B cell (primary cell): ENCODE data around the gene CAMK1D. TPM values are rescaled to one million over a fixed set of nuclear protein-coding genes. Genes with fewer than 3 reads are reported as not detected.
A peak's percentile ranks its signal among the peaks of the same experiment; 100 is the strongest.

Experiments used
- ATAC-seq: fragments of 200-7000 bp; cut with Tn5 transposase; one replicate; pipeline ENCODE4 v1.10.0; 2021; ENCODE audit warnings: low read depth, mild to moderate bottlenecking, moderate number of reproducible peaks, moderate library complexity
- CTCF ChIA-PET: fragments of 350-600 bp; sonication (Branson Sonifier 250); formaldehyde crosslinking; loops from one replicate; lab custom pipeline; 2021; ENCODE audit warnings: antibody characterized with exemption, inconsistent platforms; lab: Charles Lee
- POLR2A ChIA-PET: fragments of 350-600 bp; sonication (Branson Sonifier 250); formaldehyde crosslinking; loops from one replicate; lab custom pipeline; 2021; ENCODE audit warnings: antibody characterized with exemption; lab: Charles Lee
- DNase-seq: peaks from one replicate; pipeline ENCODE4 v3.0.0; 2013
- H2AFZ ChIP-seq: 2 replicates; pipeline ENCODE4 v1.6.1; 2012; ENCODE audit warnings: mild to moderate bottlenecking, low read depth, low read length; ENCODE audit not compliant: insufficient read depth, poor library complexity, severe bottlenecking
- H3K27ac ChIP-seq, 2 donors: 1 replicate in 1 of 2; 2 replicates in 1 of 2; pipeline ENCODE4 v1.5.1; 2012 to 2013; ENCODE audit warnings: low read length in 2 of 2, mild to moderate bottlenecking in 2 of 2, moderate library complexity in 1 of 2
- H3K27me3 ChIP-seq, 4 experiments: fragments of 200-600 bp in 1 of 4; sonication (generic) in 1 of 4; replicated peaks in 1 of 4; 1 replicate in 2 of 4; 2 replicates in 2 of 4; pipeline versions ENCODE4 v1.6.1 to v1.7.0; 2013 to 2016; ENCODE audit warnings: low read length in 3 of 4, mild to moderate bottlenecking in 2 of 4, mixed read lengths in 1 of 4, moderate library complexity in 1 of 4; ENCODE audit not compliant: insufficient read depth in 4 of 4, control insufficient read depth in 3 of 4; ENCODE audit errors: control extremely low read depth in 1 of 4
- H3K36me3 ChIP-seq, 2 experiments: replicated peaks in 1 of 2; 1 replicate in 1 of 2; 2 replicates in 1 of 2; pipeline versions ENCODE4 v1.6.1 to v1.7.1; 2013; ENCODE audit warnings: low read length in 1 of 2; ENCODE audit not compliant: insufficient read depth in 2 of 2, control insufficient read depth in 1 of 2; ENCODE audit errors: control extremely low read depth in 1 of 2, extremely low read depth in 1 of 2
- H3K4me1 ChIP-seq, 2 donors: fragments of 200-600 bp in 1 of 2; sonication (generic) in 1 of 2; 1 replicate in 1 of 2; 2 replicates in 1 of 2; pipeline versions ENCODE4 v1.5.1 to v1.6.1; 2013 to 2017; ENCODE audit warnings: low read length in 2 of 2; ENCODE audit not compliant: control insufficient read depth in 2 of 2, insufficient read depth in 2 of 2
- H3K4me2 ChIP-seq: replicated peaks from 2 replicates; pipeline ENCODE3; 2012; ENCODE audit warnings: mild to moderate bottlenecking, low read depth, low read length; ENCODE audit not compliant: poor library complexity, severe bottlenecking
- H3K4me3 ChIP-seq, 5 experiments: fragments of 200-600 bp in 1 of 5; sonication (generic) in 1 of 5; 1 replicate in 3 of 5; 2 replicates in 2 of 5; pipeline versions ENCODE4 v1.5.1 to v1.7.0; 2011 to 2016; ENCODE audit warnings: low read length in 4 of 5, mild to moderate bottlenecking in 4 of 5, low read depth in 2 of 5, control low read depth in 1 of 5, moderate library complexity in 1 of 5; ENCODE audit not compliant: insufficient read depth in 1 of 5; ENCODE audit errors: control extremely low read depth in 1 of 5, extremely low read depth in 1 of 5
- H3K79me2 ChIP-seq: fragments of 200-600 bp; sonication (generic); one replicate; pipeline ENCODE4 v1.6.0; 2016; ENCODE audit warnings: low read length; ENCODE audit not compliant: control insufficient read depth, insufficient read depth
- H3K9ac ChIP-seq: fragments of 200-600 bp; sonication (generic); 2 replicates; pipeline ENCODE4 v1.6.1; 2017; ENCODE audit warnings: mild to moderate bottlenecking, low read length, moderate library complexity
- H3K9me3 ChIP-seq, 3 donors: one replicate each; pipeline versions ENCODE4 v1.6.1 to v1.7.1; 2013; ENCODE audit warnings: low read length in 2 of 3; ENCODE audit not compliant: control insufficient read depth in 2 of 3, insufficient read depth in 1 of 3; ENCODE audit errors: control extremely low read depth in 1 of 3
- H4K20me1 ChIP-seq: 2 replicates; pipeline ENCODE4 v1.6.0; 2012; ENCODE audit warnings: mild to moderate bottlenecking, low read length; ENCODE audit not compliant: insufficient read depth, control insufficient read depth, poor library complexity, severe bottlenecking
- H3K27ac Mint-ChIP-seq: one replicate; pipeline ENCODE4 v1.8.0; 2021; ENCODE audit warnings: mixed read lengths
- H3K27me3 Mint-ChIP-seq: one replicate; pipeline ENCODE4 v1.8.0; 2021; ENCODE audit warnings: mixed read lengths
- H3K4me1 Mint-ChIP-seq: one replicate; pipeline ENCODE4 v1.8.0; 2021; ENCODE audit warnings: mixed read lengths
- H3K4me3 Mint-ChIP-seq: one replicate; pipeline ENCODE4 v1.8.0; 2021; ENCODE audit warnings: mixed read lengths
- H3K9me3 Mint-ChIP-seq: one replicate; pipeline ENCODE4 v1.8.0; 2022; ENCODE audit warnings: mixed read lengths; ENCODE audit not compliant: insufficient read depth
- EZH2 ChIP-seq: IDR thresholded peaks from 2 replicates; pipeline ENCODE4 v1.6.1; 2012; ENCODE audit warnings: borderline replicate concordance, low read depth, mild to moderate bottlenecking, moderate library complexity, low read length; ENCODE audit not compliant: insufficient read depth, poor library complexity, severe bottlenecking
- WGBS: methylation state at CpG from one replicate; pipeline ENCODE4 v1.1.5; 2013; ENCODE audit warnings: missing lambda C conversion rate; ENCODE audit not compliant: insufficient coverage; 5-methylcytosine and 5-hydroxymethylcytosine counted together
- intact Hi-C: fragments of 100-400 bp; cut with micrococcal nuclease; formaldehyde crosslinking; loops from one replicate; pipeline ENCODE4 v1.10.0; 2022
- polyA plus RNA-seq: library from polyadenylated mRNA; depleted of rRNA; stranded (reverse); fragments of >200 nt; gene quantifications from 2 replicates; pipeline ENCODE4 v1.2.3, GENCODE V29; 2012
- total RNA-seq, 2 donors: library from RNA; stranded (reverse); fragments of 120-200 nt in 1 of 2; gene quantifications; 1 replicate in 1 of 2; 2 replicates in 1 of 2; pipeline versions ENCODE4 v1.2.3 to v1.2.4, GENCODE V29; 2013 to 2022
- TF ChIP-seq, protein P1 (sequence below): fragments of 200-600 bp; IDR thresholded peaks from one replicate; pipeline ENCODE4 v1.8.0; 2022; ENCODE audit warnings: antibody characterized with exemption, mild to moderate bottlenecking

Gene CAMK1D
- total and polyA plus RNA-seq, 2 donors (not counting 1 experiment from before 2014, with no cell fraction given): 34.1 to 69.7 TPM

DNA sequence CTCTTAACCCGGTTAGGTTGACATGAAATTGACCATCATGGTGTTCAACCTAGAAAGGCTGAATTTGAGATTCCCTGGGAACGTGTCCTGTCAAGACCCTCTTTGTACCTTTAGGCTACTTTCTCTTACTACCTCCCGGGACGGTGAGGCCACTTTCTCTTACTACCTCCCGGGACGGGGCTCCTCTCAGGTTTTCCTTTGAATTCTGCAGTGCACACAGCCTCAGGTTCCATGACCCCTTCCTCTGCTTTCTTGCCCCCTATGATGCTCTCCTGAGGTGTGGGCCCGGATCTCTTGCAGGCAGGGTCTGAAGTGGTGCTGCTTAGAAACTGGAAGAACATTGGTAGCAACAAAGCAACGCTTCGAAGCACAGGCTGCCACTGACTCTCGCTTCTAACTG lies 155.3 kb downstream of the CAMK1D start:
- no peaks in the 10 kb centered on the region for H3K27me3 ChIP-seq
- H3K4me3 Mint-ChIP-seq: no peak overlapping the region
- peaks cover 0 to 18% of the 10 kb centered on the region in 2 experiments for H3K36me3 ChIP-seq
- POLR2A ChIA-PET: no interaction called here
- H3K27ac Mint-ChIP-seq: no peak overlapping the region
- no peaks in the 10 kb centered on the region for H3K27me3 Mint-ChIP-seq
- no peak overlapping the region for H3K4me3 ChIP-seq
- CTCF ChIA-PET: no interaction called here
- peaks cover 22% of the 10 kb centered on the region in 2 donors for H3K4me1 ChIP-seq
- peaks cover 77% of the 10 kb centered on the region for H3K4me1 Mint-ChIP-seq
- H3K79me2 ChIP-seq: peaks cover 98% of the 10 kb centered on the region
- no peak overlapping the region for H3K9ac ChIP-seq
- no peaks in the 10 kb centered on the region for H3K9me3 Mint-ChIP-seq
- DNase-seq: no peak
- ATAC-seq: no peak
- H3K4me2 ChIP-seq: no peak overlapping the region
- intact Hi-C loops: no loop called here
- H3K9me3 ChIP-seq: no peaks in the 10 kb centered on the region
- TF ChIP-seq, protein P1, sequence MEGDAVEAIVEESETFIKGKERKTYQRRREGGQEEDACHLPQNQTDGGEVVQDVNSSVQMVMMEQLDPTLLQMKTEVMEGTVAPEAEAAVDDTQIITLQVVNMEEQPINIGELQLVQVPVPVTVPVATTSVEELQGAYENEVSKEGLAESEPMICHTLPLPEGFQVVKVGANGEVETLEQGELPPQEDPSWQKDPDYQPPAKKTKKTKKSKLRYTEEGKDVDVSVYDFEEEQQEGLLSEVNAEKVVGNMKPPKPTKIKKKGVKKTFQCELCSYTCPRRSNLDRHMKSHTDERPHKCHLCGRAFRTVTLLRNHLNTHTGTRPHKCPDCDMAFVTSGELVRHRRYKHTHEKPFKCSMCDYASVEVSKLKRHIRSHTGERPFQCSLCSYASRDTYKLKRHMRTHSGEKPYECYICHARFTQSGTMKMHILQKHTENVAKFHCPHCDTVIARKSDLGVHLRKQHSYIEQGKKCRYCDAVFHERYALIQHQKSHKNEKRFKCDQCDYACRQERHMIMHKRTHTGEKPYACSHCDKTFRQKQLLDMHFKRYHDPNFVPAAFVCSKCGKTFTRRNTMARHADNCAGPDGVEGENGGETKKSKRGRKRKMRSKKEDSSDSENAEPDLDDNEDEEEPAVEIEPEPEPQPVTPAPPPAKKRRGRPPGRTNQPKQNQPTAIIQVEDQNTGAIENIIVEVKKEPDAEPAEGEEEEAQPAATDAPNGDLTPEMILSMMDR: no peak
- TF ChIP-seq EZH2: no peak
- H3K27ac ChIP-seq: no peak overlapping the region
- peaks cover 98% of the 10 kb centered on the region for H4K20me1 ChIP-seq
- 99% methylated on average over 9 of the region's 10 CpGs for WGBS
- H2AFZ ChIP-seq: no peak overlapping the region

DNA sequence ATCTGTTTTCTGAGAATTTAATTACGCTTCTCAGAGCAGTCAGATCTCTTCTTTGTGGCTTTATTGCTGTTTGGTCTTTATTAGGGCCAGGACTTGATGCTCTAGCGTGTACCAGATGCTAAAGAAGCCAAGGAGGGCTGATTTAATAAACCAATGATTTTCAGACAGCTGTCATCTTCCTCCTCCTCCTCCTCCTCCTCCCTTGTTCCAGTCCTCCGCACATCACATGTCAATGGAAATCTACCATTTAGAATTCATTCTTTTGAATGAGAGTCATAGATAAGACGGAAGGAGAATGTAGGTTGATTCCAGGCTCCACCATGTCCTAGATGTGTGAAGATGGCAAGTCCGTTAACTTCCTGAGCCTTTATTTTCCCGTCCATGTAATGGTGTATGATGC lies 156.3 kb downstream of the CAMK1D start:
- DNase-seq (no peak), ATAC-seq (no peak)
- 96% methylated on average over 3 of the region's 6 CpGs for WGBS
- Histone ChIP-seq H2AFZ (no peak overlapping the region), H3K27ac (no peak overlapping the region), H3K4me1 (peaks cover 21 to 24% of the 10 kb centered on the region in 2 donors), H3K9ac (no peak overlapping the region), H3K4me3 (no peak overlapping the region), H3K9me3 (no peaks in the 10 kb centered on the region), H3K79me2 (peaks cover 98% of the 10 kb centered on the region), H3K36me3 (peaks cover 0 to 18% of the 10 kb centered on the region in 2 experiments), H3K4me2 (no peak overlapping the region), H4K20me1 (peaks cover 98% of the 10 kb centered on the region), H3K27me3 (no peaks in the 10 kb centered on the region)
- intact Hi-C loops: no loop called here
- no peaks in the 10 kb centered on the region for H3K27me3 Mint-ChIP-seq
- POLR2A ChIA-PET: no interaction called here
- TF ChIP-seq, protein P1: no peak
- TF ChIP-seq EZH2: no peak
- H3K9me3 Mint-ChIP-seq: no peaks in the 10 kb centered on the region
- CTCF ChIA-PET: no interaction called here
- no peak overlapping the region for H3K4me3 Mint-ChIP-seq
- peaks cover 74% of the 10 kb centered on the region for H3K4me1 Mint-ChIP-seq
- peak overlapping the region; percentile 47 for H3K27ac Mint-ChIP-seq
